Nasal cavity respiratory epithelium epithelial cell of viscerocranial mucosa (primary cell): ENCODE results near the gene CCNL1. TPM values are rescaled to one million over a fixed set of nuclear protein-coding genes. Genes with fewer than 3 reads are reported as not detected.

Experiments used
- total RNA-seq: library from RNA; depleted of rRNA; stranded (reverse); fragments of >200 nt; gene quantifications from 2 replicates; pipeline ENCODE4 v1.2.3, GENCODE V29; 2014

Gene CCNL1
- total RNA-seq = 113 and 169 TPM in 2 replicates

DNA sequence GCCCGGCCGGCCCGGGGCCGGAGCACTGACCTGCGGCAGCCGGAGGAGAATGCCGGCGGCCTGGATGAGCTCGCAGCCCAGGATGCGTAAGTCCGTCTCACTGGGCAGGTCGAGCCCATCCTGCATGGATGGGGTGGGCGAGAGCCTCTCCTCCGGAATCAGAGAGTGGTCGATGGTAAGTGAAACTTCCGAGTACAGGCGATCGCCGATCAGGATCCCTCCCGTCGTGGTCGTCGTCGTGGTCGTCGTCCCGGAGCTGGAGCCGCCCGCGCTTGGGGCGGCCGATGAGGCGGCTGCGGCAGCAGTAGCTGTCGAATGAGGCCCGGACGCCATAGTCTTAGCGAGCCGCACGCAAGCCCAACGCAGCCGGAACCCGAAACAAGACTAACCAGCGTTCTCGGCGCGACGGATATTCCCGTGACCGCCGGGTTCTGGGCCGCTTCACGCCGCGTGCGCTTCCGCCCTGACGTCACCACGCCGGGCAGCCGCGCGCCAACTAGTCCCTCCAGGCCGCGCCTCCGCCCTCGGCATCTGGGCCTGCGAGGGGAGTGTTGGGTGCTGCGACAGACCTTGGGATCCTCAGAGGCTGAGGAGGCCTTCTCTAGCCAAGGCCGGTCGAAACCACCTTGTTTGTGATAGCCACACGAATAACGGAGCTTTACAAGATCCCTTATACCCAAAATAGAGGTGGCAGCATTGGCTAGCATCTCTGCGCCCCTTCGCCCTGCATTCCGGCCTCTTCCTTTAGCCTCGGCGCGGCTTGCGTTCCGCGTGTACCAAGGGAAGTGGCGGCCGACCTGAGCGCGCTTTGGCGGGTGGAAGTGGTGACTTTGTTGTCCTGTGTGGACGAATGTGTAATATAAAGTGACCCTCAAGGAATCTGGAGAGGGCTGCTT is at the start of gene CCNL1:
TSS of gene CCNL1 (minus strand) at position 386 of the 896 bp plus-strand sequence. CDS start at position 333, 53 bp downstream.

